Right atrium auricular region (tissue), 2 donors: ENCODE data around the gene ACOT13. TPM values are rescaled to one million over a fixed set of nuclear protein-coding genes. Genes with fewer than 3 reads are reported as not detected.
"Not testable (repeated sequence)": the region's sequence is repeated elsewhere in the genome, so short reads cannot be mapped to it uniquely, and the experiment has no call there.

Source experiments
- DNase-seq: peaks from one replicate; pipeline ENCODE4 v3.0.0-alpha.2; 2019; ENCODE audit warnings: low spot score
- H3K27ac ChIP-seq, 2 donors: fragments of 200-600 bp; sonication (generic); 1 replicate in 1 of 2; 2 replicates in 1 of 2; pipeline ENCODE4 v1.5.1; 2016 to 2019
- H3K27me3 ChIP-seq, 2 donors: fragments of 200-600 bp; sonication (generic); one replicate each; pipeline versions ENCODE4 v1.5.1 to v1.6.0; 2017 to 2019
- H3K36me3 ChIP-seq: fragments of 200-600 bp; sonication (generic); one replicate; pipeline ENCODE4 v1.5.1; 2016
- H3K4me1 ChIP-seq, 2 donors: fragments of 200-600 bp; sonication (generic); one replicate each; pipeline versions ENCODE4 v1.5.1 to v1.6.0; 2017 to 2019
- H3K4me3 ChIP-seq, 2 donors: fragments of 200-600 bp; sonication (generic); 1 replicate in 1 of 2; 2 replicates in 1 of 2; pipeline ENCODE4 v1.5.1; 2017 to 2019; ENCODE audit warnings: mild to moderate bottlenecking in 1 of 2, moderate library complexity in 1 of 2
- H3K9me3 ChIP-seq, 2 donors: fragments of 200-600 bp; sonication (generic); one replicate each; pipeline ENCODE4 v1.5.1; 2019
- CTCF ChIP-seq, 2 donors: fragments of 200-600 bp; sonication (generic); IDR thresholded peaks; one replicate each; pipeline ENCODE4 v1.5.1; 2019; ENCODE audit warnings: antibody characterized with exemption in 2 of 2
- total RNA-seq, 2 donors: library from RNA; depleted of rRNA; stranded (reverse); fragments of >200 nt; gene quantifications; one replicate each; pipeline ENCODE4 v1.1.0, GENCODE V29; 2016

Gene ACOT13
- total RNA-seq, 2 donors from 2014 or later, result 12.0 to 19.9 TPM

GRCh38 chr6:24631671-24632070 is 35.2 kb upstream of the ACOT13 start:
- Histone ChIP-seq H3K27me3 (no peaks in the 10 kb centered on the region), H3K27ac (no peak overlapping the region), H3K9me3 (peaks cover 0 to 10% of the 10 kb centered on the region in 2 donors), H3K36me3 (no peaks in the 10 kb centered on the region), H3K4me1 (peaks cover 0 to 9% of the 10 kb centered on the region in 2 donors), H3K4me3 (no peak overlapping the region)
- no peak for DNase-seq
- TF ChIP-seq CTCF (IDR thresholded peaks at IDR 0.05), result no peak

GRCh38 chr6:24632573-24632972 is 34.3 kb upstream of the ACOT13 start:
- TF ChIP-seq CTCF (IDR thresholded peaks at IDR 0.05), result no peak
- Histone ChIP-seq H3K9me3 (peaks cover 0 to 10% of the 10 kb centered on the region in 2 donors), H3K4me3 (no peak overlapping the region), H3K36me3 (no peaks in the 10 kb centered on the region), H3K27me3 (no peaks in the 10 kb centered on the region), H3K27ac (no peak overlapping the region), H3K4me1 (peaks cover 0 to 9% of the 10 kb centered on the region in 2 donors)
- no peak for DNase-seq

- H3K4me3 ChIP-seq, result no peak overlapping the region
- H3K36me3 ChIP-seq, result no peaks in the 10 kb centered on the region
- no peak for DNase-seq
- H3K27me3 ChIP-seq, result no peaks in the 10 kb centered on the region
- H3K9me3 ChIP-seq, result peaks cover 0 to 10% of the 10 kb centered on the region in 2 donors
- H3K4me1 ChIP-seq, result no peaks in the 10 kb centered on the region
- no peak overlapping the region for H3K27ac ChIP-seq
- no peak for TF ChIP-seq CTCF (IDR thresholded peaks at IDR 0.05)
Observed at GRCh38 chr6:24636681-24637080, 30.2 kb upstream of the ACOT13 start.

- DNase-seq, result no peak
- Histone ChIP-seq H3K27me3 (no peaks in the 10 kb centered on the region), H3K27ac (no peak overlapping the region), H3K36me3 (no peaks in the 10 kb centered on the region), H3K4me3 (no peak overlapping the region), H3K4me1 (peaks cover 0 to 1% of the 10 kb centered on the region in 2 donors), H3K9me3 (peaks cover 0 to 10% of the 10 kb centered on the region in 2 donors)
- no peak for TF ChIP-seq CTCF (IDR thresholded peaks at IDR 0.05)
Observed at GRCh38 chr6:24640166-24640565, 26.7 kb upstream of the ACOT13 start.

GRCh38 chr6:24640631-24641030 is 26.2 kb upstream of the ACOT13 start:
- not testable (repeated sequence) for H3K27ac ChIP-seq, H3K27me3 ChIP-seq, H3K9me3 ChIP-seq, DNase-seq, H3K36me3 ChIP-seq, H3K4me1 ChIP-seq, H3K4me3 ChIP-seq

- H3K27me3 ChIP-seq, result no peaks in the 10 kb centered on the region
- peaks cover 0 to 8% of the 10 kb centered on the region in 2 donors for H3K4me1 ChIP-seq
- H3K4me3 ChIP-seq, result no peak overlapping the region
- no peaks in the 10 kb centered on the region for H3K36me3 ChIP-seq
- no peak for DNase-seq
- no peak overlapping the region for H3K27ac ChIP-seq
- no peaks in the 10 kb centered on the region for H3K9me3 ChIP-seq
- no peak for TF ChIP-seq CTCF (IDR thresholded peaks at IDR 0.05)
Observed at GRCh38 chr6:24642061-24642460, 24.8 kb upstream of the ACOT13 start.
